ENCODE measurements around the gene ACYP2. TPM values are rescaled to one million over a fixed set of nuclear protein-coding genes. Genes with fewer than 3 reads are reported as not detected.

The ACYP2 gene
- total RNA-seq, 1 donor from 2014 or later = 5.9 TPM

GRCh38 chr2:54329482-54330161, 214.2 kb downstream of the ACYP2 start:
- peak overlapping the region; percentile 85 for H3K4me3 Mint-ChIP-seq
- H3K36me3 Mint-ChIP-seq (ENCODE audit: low read depth) = no peaks in the 10 kb centered on the region
- no peak overlapping the region for H3K27ac Mint-ChIP-seq
- H3K9me3 Mint-ChIP-seq = peaks cover 4% of the 10 kb centered on the region
- H3K27me3 Mint-ChIP-seq = peaks cover 29% of the 10 kb centered on the region
- intact Hi-C loops (cut with micrococcal nuclease) = loop anchor here (1.0 to 5.0 kb wide), 2 partner anchors 212 to 394 kb away; partner anchors contain the start of genes ACYP2 and EML6
- no peak for DNase-seq
- H3K4me1 Mint-ChIP-seq = peaks cover 18% of the 10 kb centered on the region

GRCh38 chr2:54330162-54330925, 214.9 kb downstream of the ACYP2 start:
- peak; percentile 96 for DNase-seq
- Mint-ChIP-seq H3K27ac (peak overlapping the region; percentile 78), H3K27me3 (peaks cover 29% of the 10 kb centered on the region), H3K4me1 (peaks cover 18% of the 10 kb centered on the region), H3K9me3 (no peaks in the 10 kb centered on the region), H3K4me3 (peak overlapping the region; percentile 85), H3K36me3 (ENCODE audit: low read depth) (no peaks in the 10 kb centered on the region)
- intact Hi-C loops (cut with micrococcal nuclease) = loop anchor here (1.0 to 5.0 kb wide), 2 partner anchors 213 to 393 kb away; partner anchors contain the start of genes ACYP2 and EML6

GRCh38 chr2:54330926-54331835, 215.8 kb downstream of the ACYP2 start:
- Mint-ChIP-seq H3K4me3 (peak overlapping the region; percentile 85), H3K36me3 (ENCODE audit: low read depth) (no peaks in the 10 kb centered on the region), H3K9me3 (no peaks in the 10 kb centered on the region), H3K4me1 (peaks cover 18% of the 10 kb centered on the region), H3K27me3 (peaks cover 29% of the 10 kb centered on the region), H3K27ac (peak overlapping the region; percentile 78)
- DNase-seq = no peak
- intact Hi-C loops (cut with micrococcal nuclease) = loop anchor here (1.0 to 5.0 kb wide), 2 partner anchors 214 to 392 kb away; partner anchors contain the start of genes ACYP2 and EML6

- DNase-seq = no peak
- intact Hi-C loops (cut with micrococcal nuclease) = loop anchor here (5.0 kb wide), 1 partner anchor 215 kb away; the partner anchor contains the start of gene ACYP2
- no peaks in the 10 kb centered on the region for H3K36me3 Mint-ChIP-seq (ENCODE audit: low read depth)
- no peak overlapping the region for H3K27ac Mint-ChIP-seq
- peaks cover 29% of the 10 kb centered on the region for H3K27me3 Mint-ChIP-seq
- peaks cover 18% of the 10 kb centered on the region for H3K4me1 Mint-ChIP-seq
- no peaks in the 10 kb centered on the region for H3K9me3 Mint-ChIP-seq
- no peak overlapping the region for H3K4me3 Mint-ChIP-seq
Measured at GRCh38 chr2:54332386-54332785, 217.0 kb downstream of the ACYP2 start.

GRCh38 chr2:54336136-54336976, 220.9 kb downstream of the ACYP2 start:
- no peak for DNase-seq
- Mint-ChIP-seq H3K9me3 (no peaks in the 10 kb centered on the region), H3K36me3 (ENCODE audit: low read depth) (no peaks in the 10 kb centered on the region), H3K27ac (no peak overlapping the region), H3K27me3 (peaks cover 14% of the 10 kb centered on the region), H3K4me3 (no peak overlapping the region), H3K4me1 (no peaks in the 10 kb centered on the region)
- intact Hi-C loops (cut with micrococcal nuclease) = no loop called here

- H3K27me3 Mint-ChIP-seq = peaks cover 18% of the 10 kb centered on the region
- intact Hi-C loops (cut with micrococcal nuclease) = no loop called here
- H3K4me3 Mint-ChIP-seq = no peak overlapping the region
- no peak overlapping the region for H3K27ac Mint-ChIP-seq
- H3K36me3 Mint-ChIP-seq (ENCODE audit: low read depth) = no peaks in the 10 kb centered on the region
- no peak for DNase-seq
- no peaks in the 10 kb centered on the region for H3K4me1 Mint-ChIP-seq
- no peaks in the 10 kb centered on the region for H3K9me3 Mint-ChIP-seq
Measured at GRCh38 chr2:54336977-54337255, 221.5 kb downstream of the ACYP2 start.

GRCh38 chr2:54341656-54342055, 226.2 kb downstream of the ACYP2 start:
- DNase-seq = no peak
- Mint-ChIP-seq H3K4me3 (no peak overlapping the region), H3K4me1 (no peaks in the 10 kb centered on the region), H3K9me3 (no peaks in the 10 kb centered on the region), H3K27ac (no peak overlapping the region), H3K36me3 (ENCODE audit: low read depth) (no peaks in the 10 kb centered on the region), H3K27me3 (peaks cover 42% of the 10 kb centered on the region)
- intact Hi-C loops (cut with micrococcal nuclease) = no loop called here

- no peak overlapping the region for H3K4me3 Mint-ChIP-seq
- no peaks in the 10 kb centered on the region for H3K9me3 Mint-ChIP-seq
Measured at GRCh38 chr2:54342603-54343002, 227.2 kb downstream of the ACYP2 start.

GRCh38 chr2:54347622-54348021, 232.2 kb downstream of the ACYP2 start:
- no peak overlapping the region for H3K4me3 Mint-ChIP-seq
- H3K27ac Mint-ChIP-seq = no peak overlapping the region
- H3K9me3 Mint-ChIP-seq = no peaks in the 10 kb centered on the region
- no peaks in the 10 kb centered on the region for H3K36me3 Mint-ChIP-seq (ENCODE audit: low read depth)
- no peak for DNase-seq
- no peaks in the 10 kb centered on the region for H3K4me1 Mint-ChIP-seq
- H3K27me3 Mint-ChIP-seq = peaks cover 40% of the 10 kb centered on the region
- intact Hi-C loops (cut with micrococcal nuclease) = no loop called here

More at GRCh38 chr2:54342603-54343002, 227.2 kb downstream of the ACYP2 start:
- Mint-ChIP-seq H3K36me3 (ENCODE audit: low read depth) (no peaks in the 10 kb centered on the region), H3K27ac (no peak overlapping the region), H3K4me1 (no peaks in the 10 kb centered on the region), H3K27me3 (peaks cover 43% of the 10 kb centered on the region)
- DNase-seq = no peak
- intact Hi-C loops (cut with micrococcal nuclease) = no loop called here

- H3K9me3 Mint-ChIP-seq = no peaks in the 10 kb centered on the region
- intact Hi-C loops (cut with micrococcal nuclease) = no loop called here
- no peak overlapping the region for H3K4me3 Mint-ChIP-seq
- no peak for DNase-seq
- no peaks in the 10 kb centered on the region for H3K36me3 Mint-ChIP-seq (ENCODE audit: low read depth)
- no peak overlapping the region for H3K27ac Mint-ChIP-seq
- H3K27me3 Mint-ChIP-seq = peaks cover 41% of the 10 kb centered on the region
- H3K4me1 Mint-ChIP-seq = no peaks in the 10 kb centered on the region
Measured at GRCh38 chr2:54348646-54349045, 233.2 kb downstream of the ACYP2 start.

- Mint-ChIP-seq H3K27me3 (peaks cover 32% of the 10 kb centered on the region), H3K27ac (no peak overlapping the region), H3K36me3 (ENCODE audit: low read depth) (no peaks in the 10 kb centered on the region), H3K9me3 (no peaks in the 10 kb centered on the region), H3K4me1 (no peaks in the 10 kb centered on the region), H3K4me3 (no peak overlapping the region)
- intact Hi-C loops (cut with micrococcal nuclease) = no loop called here
- no peak for DNase-seq
Measured at GRCh38 chr2:54350426-54350825, 235.0 kb downstream of the ACYP2 start.

- H3K9me3 Mint-ChIP-seq = no peaks in the 10 kb centered on the region
- intact Hi-C loops (cut with micrococcal nuclease) = no loop called here
- H3K36me3 Mint-ChIP-seq (ENCODE audit: low read depth) = no peaks in the 10 kb centered on the region
- H3K27ac Mint-ChIP-seq = no peak overlapping the region
- no peaks in the 10 kb centered on the region for H3K4me1 Mint-ChIP-seq
- no peak for DNase-seq
- H3K27me3 Mint-ChIP-seq = peaks cover 23% of the 10 kb centered on the region
- H3K4me3 Mint-ChIP-seq = no peak overlapping the region
Measured at GRCh38 chr2:54353216-54353615, 237.8 kb downstream of the ACYP2 start.
